HG03139 (cell line): ENCODE results near the gene ZBTB2.
"Not testable (repeated sequence)": the region's sequence is repeated elsewhere in the genome, so short reads cannot be mapped to it uniquely, and the experiment has no call there.

Source experiments
- ATAC-seq: cut with Tn5 transposase; IDR thresholded peaks from one replicate; pipeline ENCODE4 v1.9.1; 2021; ENCODE audit not compliant: unreplicated experiment

Gene ZBTB2

GRCh38 chr6:151374036-151374683 is 17.2 kb downstream of the ZBTB2 start:
- ATAC-seq = no peak

- ATAC-seq = no peak
Measured at GRCh38 chr6:151372164-151372563, 19.2 kb downstream of the ZBTB2 start.

GRCh38 chr6:151370509-151371078 is 20.8 kb downstream of the ZBTB2 start:
- ATAC-seq = no peak

GRCh38 chr6:151365233-151365632 is 26.1 kb downstream of the ZBTB2 start:
- ATAC-seq = no peak

GRCh38 chr6:151359486-151359885 is 31.9 kb downstream of the ZBTB2 start:
- no peak for ATAC-seq

GRCh38 chr6:151358475-151358874 is 32.9 kb downstream of the ZBTB2 start:
- no peak for ATAC-seq

GRCh38 chr6:151357758-151358436 is 33.5 kb downstream of the ZBTB2 start:
- no peak for ATAC-seq

- not testable (repeated sequence) for ATAC-seq
Measured at GRCh38 chr6:151356983-151357382, 34.4 kb downstream of the ZBTB2 start.

- no peak for ATAC-seq
Measured at GRCh38 chr6:151353795-151354194, 37.6 kb downstream of the ZBTB2 start.

- no peak for ATAC-seq
Measured at GRCh38 chr6:151352410-151353396, 38.7 kb downstream of the ZBTB2 start.

- ATAC-seq = no peak
Measured at GRCh38 chr6:151351731-151352130, 39.6 kb downstream of the ZBTB2 start.

GRCh38 chr6:151351146-151351700 is 40.1 kb downstream of the ZBTB2 start:
- ATAC-seq = no peak

GRCh38 chr6:151350442-151351145 is 40.8 kb downstream of the ZBTB2 start:
- ATAC-seq = no peak

- no peak for ATAC-seq
Measured at GRCh38 chr6:151349651-151350270, 41.6 kb downstream of the ZBTB2 start.

GRCh38 chr6:151342750-151343149 is 48.6 kb downstream of the ZBTB2 start:
- not testable (repeated sequence) for ATAC-seq

GRCh38 chr6:151341476-151342195 is 49.7 kb downstream of the ZBTB2 start:
- no peak for ATAC-seq

GRCh38 chr6:151340219-151340978 is 51.0 kb downstream of the ZBTB2 start:
- ATAC-seq = no peak

GRCh38 chr6:151339369-151339768 is 52.0 kb downstream of the ZBTB2 start:
- no peak for ATAC-seq
